ENCODE data around the gene CRIP2. TPM values are rescaled to one million over a fixed set of nuclear protein-coding genes. Genes with fewer than 3 reads are reported as not detected.

Gene CRIP2
- total and polyA plus RNA-seq, 2 of the 13 experiments (the other 11 are each of a cell fraction or from before 2014, with no cell fraction given): 31.6 to 37.9 TPM

DNA sequence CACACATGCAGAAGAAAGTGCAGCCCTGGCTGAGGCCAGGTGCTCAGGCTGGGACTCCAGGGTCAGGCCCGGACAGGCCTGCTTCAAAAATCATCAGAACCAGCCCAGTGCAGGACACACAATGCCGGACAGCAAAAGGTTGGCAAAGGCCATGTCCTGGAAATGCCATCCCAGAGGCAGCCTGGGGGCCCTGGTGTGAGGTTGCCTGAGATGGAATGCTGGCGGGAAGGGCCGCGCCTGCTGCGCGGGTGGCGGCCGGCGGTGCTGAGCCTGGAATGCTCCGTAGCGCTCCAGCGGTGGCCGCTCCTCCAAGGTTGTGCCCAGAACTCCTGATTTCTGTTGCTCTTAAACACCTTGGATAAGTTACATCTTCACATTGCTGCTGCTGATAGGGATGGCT, 21.7 kb upstream of the CRIP2 start:
- Histone ChIP-seq H3K4me2 (ENCODE audit: low read depth, low read length) (no peak overlapping the region), H3K36me3 (replicated peaks in 1 of 2; ENCODE audit: control insufficient read depth in 1 of 2, insufficient read depth in 2 of 2, low read length in 2 of 2) (peaks cover 24 to 52% of the 10 kb centered on the region in 2 experiments; a peak in 4 of 5 replicates), H3K27me3 (ENCODE audit: control insufficient read depth in 1 of 2, insufficient read depth in 2 of 2, low read length in 2 of 2) (no peaks in the 10 kb centered on the region), H3K9ac (ENCODE audit: insufficient read depth, low read depth, low read length) (no peak overlapping the region), H3K4me1 (ENCODE audit: insufficient read depth, low read length) (no peaks in the 10 kb centered on the region), H3K4me3 (replicated peaks in 1 of 3; ENCODE audit: insufficient read depth in 1 of 3, low read depth in 2 of 3, low read length in 3 of 3) (no peak overlapping the region), H4K20me1 (ENCODE audit: insufficient read depth, low read length) (no peaks in the 10 kb centered on the region), H3K9me3 (ENCODE audit: low read length) (no peaks in the 10 kb centered on the region), H3K27ac (ENCODE audit: extremely low read length, insufficient read depth, low read length) (no peak overlapping the region), H2AFZ (ENCODE audit: low read length) (no peak overlapping the region), H3K79me2 (ENCODE audit: insufficient read depth, low read length) (no peaks in the 10 kb centered on the region)
- DNase-seq (ENCODE audit: low spot score) (no peak), FAIRE-seq (no peak), ATAC-seq (no peak)
- ChIA-PET CTCF (ENCODE audit: low intra/inter-chr PET ratio, low total read pairs) (no interaction called here), POLR2A (no interaction called here)
- no TSS peak for BruUV-seq (replicated peaks)
- in situ Hi-C loops (cut with HindIII; ENCODE audit: extremely low pct_ligation_motif_present, low pct_unique_long_range_greater_than_20kb) (no loop called here), intact Hi-C loops (cut with micrococcal nuclease; ENCODE audit: unreplicated experiment) (no loop called here)
- TF ChIP-seq JDP2 (CRISPR knock-in tag; IDR thresholded peaks at IDR 0.05; ENCODE audit: borderline replicate concordance) (no peak), AGO2 (optimal IDR thresholded peaks at IDR 0.05; ENCODE audit: low read depth, low read length) (peak; percentile 77), RBM22 (optimal IDR thresholded peaks at IDR 0.05; ENCODE audit: low read length) (peak; percentile 4), FOXO1 (CRISPR knock-in tag; IDR thresholded peaks at IDR 0.05) (no peak), CC2D1A (CRISPR knock-in tag; IDR thresholded peaks at IDR 0.05) (no peak)
- WGBS (ENCODE audit: low lambda C conversion rate): 97% methylated on average over 7 of the region's 14 CpGs

DNA sequence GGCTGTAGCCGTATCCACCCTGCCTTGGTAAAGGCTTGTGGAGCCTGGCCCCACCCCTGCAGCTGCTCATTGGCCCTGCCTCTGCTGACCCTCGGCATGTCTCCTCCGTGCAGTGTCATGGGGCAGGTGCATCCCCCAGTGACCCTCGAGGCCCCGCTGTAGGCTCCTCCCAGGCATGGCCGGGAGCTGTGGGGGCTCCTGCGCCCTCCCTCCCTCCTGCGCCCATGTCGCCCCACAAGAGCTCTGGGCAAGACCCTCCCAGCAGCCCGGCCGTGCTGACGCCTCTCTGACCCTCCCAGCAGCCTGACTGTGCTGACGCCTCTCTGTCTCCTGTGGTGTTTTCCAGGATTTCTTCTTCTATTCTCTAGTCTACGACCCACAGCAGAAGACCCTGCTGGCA, 20.8 kb upstream of the CRIP2 start:
- Histone ChIP-seq H3K9ac (ENCODE audit: insufficient read depth, low read depth, low read length) (no peak overlapping the region), H3K9me3 (ENCODE audit: low read length) (no peaks in the 10 kb centered on the region), H3K4me1 (ENCODE audit: insufficient read depth, low read length) (no peaks in the 10 kb centered on the region), H3K27ac (ENCODE audit: extremely low read length, insufficient read depth, low read length) (no peak overlapping the region), H3K4me3 (replicated peaks in 1 of 3; ENCODE audit: insufficient read depth in 1 of 3, low read depth in 2 of 3, low read length in 3 of 3) (no peak overlapping the region), H3K4me2 (ENCODE audit: low read depth, low read length) (no peak overlapping the region), H3K27me3 (ENCODE audit: control insufficient read depth in 1 of 2, insufficient read depth in 2 of 2, low read length in 2 of 2) (no peaks in the 10 kb centered on the region), H2AFZ (ENCODE audit: low read length) (no peak overlapping the region), H4K20me1 (ENCODE audit: insufficient read depth, low read length) (no peaks in the 10 kb centered on the region), H3K79me2 (ENCODE audit: insufficient read depth, low read length) (no peaks in the 10 kb centered on the region), H3K36me3 (replicated peaks in 1 of 2; ENCODE audit: control insufficient read depth in 1 of 2, insufficient read depth in 2 of 2, low read length in 2 of 2) (peaks cover 24 to 52% of the 10 kb centered on the region in 2 experiments; a peak in 4 of 5 replicates)
- WGBS (ENCODE audit: low lambda C conversion rate): over 99% methylated on average over 7 of the region's 14 CpGs
- TF ChIP-seq ATF1 (CRISPR knock-in tag; IDR thresholded peaks at IDR 0.05): no peak
- peak; percentile 65 for TF ChIP-seq AGO2 (optimal IDR thresholded peaks at IDR 0.05; ENCODE audit: low read depth, low read length)
- in situ Hi-C loops (cut with HindIII; ENCODE audit: extremely low pct_ligation_motif_present, low pct_unique_long_range_greater_than_20kb): no loop called here
- ChIA-PET CTCF (ENCODE audit: low intra/inter-chr PET ratio, low total read pairs) (no interaction called here), POLR2A (no interaction called here)
- no peak for DNase-seq (ENCODE audit: low spot score)
- BruUV-seq (replicated peaks): no TSS peak
- intact Hi-C loops (cut with micrococcal nuclease; ENCODE audit: unreplicated experiment): no loop called here
- FAIRE-seq: no peak
- ATAC-seq: no peak

Measured in HepG2 (cell line).